ENCODE data around the gene RPS6KL1.

GRCh38 chr14:74952697-74953484, 29.8 kb upstream of the RPS6KL1 start:
- TF ChIP-seq ZNF274 (IDR thresholded peaks at IDR 0.05; ENCODE audit: low read depth, low read length), result no peak
- no peak for TF ChIP-seq YY1 (IDR thresholded peaks at IDR 0.05; ENCODE audit: insufficient read depth, insufficient read length)

Data from NT2/D1 (cell line).